GM18868 (cell line): ENCODE results near the gene PTAFR.
A peak's percentile ranks its signal among the peaks of the same experiment; 100 is the strongest.

Experiments
- ATAC-seq: cut with Tn5 transposase; IDR thresholded peaks from one replicate; pipeline ENCODE4 v1.9.1; 2021; ENCODE audit warnings: mild to moderate bottlenecking, moderate library complexity; ENCODE audit not compliant: unreplicated experiment

The PTAFR gene

DNA sequence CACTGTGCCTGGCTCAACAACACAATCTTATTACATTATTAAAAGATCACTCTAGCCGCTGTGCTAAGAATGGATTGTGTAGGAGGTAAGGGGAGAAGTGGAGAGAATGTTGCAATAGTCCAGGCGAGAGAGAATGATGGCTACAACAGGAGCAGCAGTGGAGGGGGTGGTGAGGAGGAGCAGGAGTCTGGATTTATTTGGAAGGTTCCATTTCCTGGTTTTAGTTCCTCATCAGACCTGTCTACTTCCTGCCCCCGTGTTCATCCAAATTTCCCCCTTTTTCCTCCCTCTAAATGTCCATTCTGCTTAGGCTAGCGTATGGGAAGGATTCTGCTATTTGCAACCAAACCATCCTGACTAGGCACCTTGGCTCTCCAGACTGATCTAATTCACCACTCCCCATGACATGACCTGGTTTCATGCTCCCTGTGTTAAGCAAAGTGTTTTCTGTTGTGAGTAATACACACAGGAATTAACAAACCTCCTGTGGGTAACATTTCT is 53.0 kb downstream of the PTAFR start:
- no peak for ATAC-seq

DNA sequence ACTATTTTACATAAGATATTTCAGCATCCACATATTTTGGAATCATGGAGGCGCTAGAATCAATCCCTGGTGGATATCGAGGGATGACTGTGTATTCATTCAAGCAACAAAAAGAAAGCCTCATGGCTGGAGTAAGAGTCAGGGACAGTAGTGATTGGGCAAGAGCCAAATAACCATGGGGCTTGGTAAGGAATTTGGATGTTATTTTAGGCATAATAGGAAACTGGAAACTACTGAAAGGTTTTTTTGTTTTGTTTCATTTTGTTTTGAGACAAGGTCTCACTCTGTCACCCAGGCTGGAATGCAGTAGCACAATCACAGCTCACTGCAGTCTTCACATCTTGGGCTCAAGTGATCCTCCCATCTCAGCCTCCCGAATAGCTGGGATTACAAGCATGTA is 54.3 kb downstream of the PTAFR start:
- ATAC-seq: no peak

DNA sequence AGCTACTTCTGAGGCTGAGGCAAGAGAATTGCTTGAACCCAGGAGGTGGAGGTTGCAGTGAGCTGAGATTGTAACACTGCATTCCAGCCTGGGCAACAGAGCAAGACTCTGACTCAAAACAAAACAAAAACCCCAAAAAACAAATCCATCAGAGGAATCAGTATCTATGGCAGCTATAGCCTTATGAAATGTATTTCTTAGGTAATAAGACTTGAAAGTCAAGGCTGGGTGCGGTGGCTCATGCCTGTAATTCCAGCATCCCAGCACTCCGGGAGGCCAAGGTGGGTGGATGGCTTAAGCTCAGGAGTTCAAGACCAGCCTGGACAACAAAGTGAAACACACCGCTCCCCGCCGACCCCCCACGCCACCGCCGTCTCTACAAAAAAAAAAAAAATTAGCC is 56.9 kb downstream of the PTAFR start:
- no peak for ATAC-seq

DNA sequence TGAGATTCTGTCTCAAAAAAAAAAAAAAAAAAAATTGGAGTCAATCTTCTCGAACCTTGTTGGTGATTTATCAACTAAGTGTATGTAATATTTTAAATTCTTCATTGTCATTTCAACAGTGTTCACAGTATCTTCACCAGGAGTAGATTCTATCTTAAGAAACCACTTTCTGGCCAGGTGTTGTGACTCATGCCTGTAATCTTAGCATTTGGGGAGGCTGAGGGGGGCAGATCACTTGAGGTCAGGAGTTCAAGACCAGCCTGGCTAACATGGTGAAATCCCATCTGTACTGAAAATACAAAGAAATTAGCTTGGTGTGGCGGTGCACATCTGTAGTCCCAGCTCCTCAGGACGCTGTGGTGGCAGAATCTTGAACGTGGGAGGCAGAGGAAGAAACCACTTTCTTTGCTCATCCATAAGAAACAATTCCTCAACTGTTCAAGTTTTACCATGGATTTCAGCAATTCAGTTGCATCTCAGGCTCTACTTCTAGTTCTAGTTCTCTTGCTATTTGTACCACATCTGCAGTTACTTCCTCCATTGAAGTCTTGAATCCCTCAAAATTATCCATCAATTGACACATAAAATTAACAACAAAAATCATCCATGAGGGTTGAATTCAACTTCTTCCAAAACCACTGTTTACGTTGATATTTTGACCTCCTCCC is 57.7 kb downstream of the PTAFR start:
- ATAC-seq: no peak

DNA sequence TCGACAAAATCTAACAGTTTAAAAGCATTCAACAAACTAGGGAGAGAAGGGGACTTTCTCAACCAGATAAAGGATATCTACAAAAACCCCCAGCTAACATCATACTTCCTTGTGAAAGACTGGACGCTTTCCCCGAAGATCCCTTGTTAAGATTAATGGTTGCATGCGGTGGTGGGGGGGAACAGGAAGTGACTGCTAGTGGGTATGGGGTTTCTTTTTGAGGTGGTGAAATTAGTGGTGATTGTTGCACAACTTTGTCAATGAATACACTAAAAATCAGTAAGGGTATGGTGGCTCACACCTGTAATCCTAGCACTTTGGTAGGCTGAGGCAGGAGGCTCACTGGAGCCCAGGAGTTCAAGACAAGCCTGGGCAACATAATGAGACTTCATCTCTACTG is 61.2 kb downstream of the PTAFR start:
- ATAC-seq: peak; percentile 38

DNA sequence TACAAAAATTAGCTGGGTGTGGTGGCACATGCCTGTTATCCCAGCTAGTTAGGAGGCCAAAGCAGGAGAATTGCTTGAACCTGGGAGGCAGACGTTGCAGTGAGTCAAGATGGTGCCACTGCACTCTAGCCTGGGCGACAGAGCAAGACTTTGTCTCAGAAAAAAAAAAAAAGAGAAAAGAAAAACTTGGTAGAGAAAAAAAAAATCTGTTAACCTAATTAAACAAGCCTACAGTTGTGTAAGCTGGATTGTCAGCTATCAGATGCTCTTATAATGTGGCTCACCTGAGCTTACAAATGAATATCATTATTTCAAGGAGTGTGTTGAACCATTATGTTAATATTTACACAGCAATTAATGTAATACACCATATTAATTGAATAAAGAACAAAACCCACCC is 61.6 kb downstream of the PTAFR start:
- no peak for ATAC-seq

DNA sequence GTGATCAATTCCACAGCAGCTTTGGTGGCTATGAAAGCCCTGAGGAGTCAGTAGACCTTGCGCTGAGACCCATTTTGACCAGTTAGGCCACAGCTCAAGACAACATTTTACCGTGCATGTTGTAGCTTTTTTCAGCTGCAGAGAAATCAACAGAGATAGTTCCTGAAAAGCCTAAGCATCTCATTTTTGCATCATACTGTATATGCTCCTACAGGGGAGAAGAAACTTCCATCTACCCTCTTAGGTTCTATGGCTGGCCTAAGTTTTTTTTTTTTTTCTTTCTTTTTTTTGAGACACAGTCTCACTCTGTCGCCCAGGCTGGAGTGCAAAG is 63.3 kb downstream of the PTAFR start:
- no peak for ATAC-seq

DNA sequence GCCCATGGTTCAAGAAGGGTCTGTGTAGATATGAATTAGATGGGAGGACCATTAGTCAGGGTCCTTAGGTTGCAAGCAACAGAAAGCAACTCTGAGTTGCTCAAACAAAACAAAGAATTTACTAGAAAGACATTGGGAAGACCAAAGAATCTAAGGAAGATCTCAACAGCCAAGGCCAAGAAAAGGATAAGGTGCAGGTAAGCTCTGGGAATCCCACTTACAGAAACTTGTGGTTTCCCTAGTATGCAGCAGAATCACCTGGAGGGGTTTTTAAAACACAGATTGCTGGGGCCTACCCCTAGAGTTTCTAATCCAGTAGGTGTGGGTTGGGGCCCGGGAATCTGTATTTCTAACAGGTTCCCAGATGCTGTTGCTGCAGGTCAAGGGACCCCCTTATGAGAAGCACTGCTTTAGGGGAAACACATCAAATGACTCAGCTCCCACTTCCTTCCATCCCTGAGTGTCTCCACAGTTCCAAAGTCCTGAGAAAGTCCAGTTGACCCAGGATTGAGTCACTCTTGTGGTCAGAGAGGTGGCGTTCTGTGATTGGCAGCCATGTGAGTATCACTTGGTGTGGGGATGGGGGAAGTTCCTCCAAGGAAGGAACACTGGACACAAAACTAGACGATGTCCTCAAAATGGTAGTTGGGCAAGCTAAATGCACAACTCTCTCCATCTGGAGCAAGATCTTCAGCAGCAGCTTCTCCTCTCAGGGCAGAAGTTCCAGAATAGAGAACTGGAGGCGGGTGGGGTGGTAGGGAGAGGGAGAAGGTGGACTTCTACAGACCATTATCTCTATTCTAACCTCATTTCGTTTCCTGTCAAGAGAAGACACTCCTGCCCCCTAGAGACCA is 63.9 kb downstream of the PTAFR start:
- no peak for ATAC-seq

DNA sequence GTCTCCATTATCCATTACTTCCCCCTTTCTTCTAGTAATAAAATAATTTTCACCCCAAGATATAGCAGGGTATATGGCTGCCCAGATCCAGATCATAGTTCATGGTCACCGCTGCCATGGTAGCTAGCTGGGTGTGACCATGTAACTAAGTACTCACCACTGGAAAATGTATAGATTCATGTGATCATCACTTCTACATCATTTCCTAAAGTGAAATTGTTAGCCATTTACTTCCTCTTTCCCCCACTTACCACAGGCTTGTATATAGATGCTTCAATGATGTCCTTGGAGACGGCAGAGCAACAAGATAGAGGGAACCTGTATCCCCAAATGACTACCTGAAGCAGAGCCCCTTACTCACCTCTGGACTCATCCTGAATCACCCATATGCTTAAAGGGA is 65.3 kb downstream of the PTAFR start:
- no peak for ATAC-seq

DNA sequence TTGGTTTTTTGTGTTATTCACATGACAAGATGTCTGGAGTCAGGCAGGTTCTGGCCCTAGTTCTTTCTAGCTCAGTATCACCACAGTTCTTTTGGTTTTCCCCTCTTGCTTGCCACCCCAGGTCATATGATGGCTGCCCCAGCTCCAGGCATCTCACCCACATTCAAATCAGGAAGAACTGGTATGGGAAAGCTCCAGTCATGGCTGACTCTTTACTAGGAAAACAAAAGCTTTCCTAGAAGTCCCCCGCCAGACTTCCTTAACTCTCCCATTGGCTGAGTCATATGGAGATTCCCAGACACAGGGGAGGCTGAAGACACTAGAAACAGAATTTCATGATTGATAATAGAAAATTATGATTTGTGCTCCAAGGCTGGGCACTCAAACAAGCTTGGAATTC is 65.9 kb downstream of the PTAFR start:
- no peak for ATAC-seq

DNA sequence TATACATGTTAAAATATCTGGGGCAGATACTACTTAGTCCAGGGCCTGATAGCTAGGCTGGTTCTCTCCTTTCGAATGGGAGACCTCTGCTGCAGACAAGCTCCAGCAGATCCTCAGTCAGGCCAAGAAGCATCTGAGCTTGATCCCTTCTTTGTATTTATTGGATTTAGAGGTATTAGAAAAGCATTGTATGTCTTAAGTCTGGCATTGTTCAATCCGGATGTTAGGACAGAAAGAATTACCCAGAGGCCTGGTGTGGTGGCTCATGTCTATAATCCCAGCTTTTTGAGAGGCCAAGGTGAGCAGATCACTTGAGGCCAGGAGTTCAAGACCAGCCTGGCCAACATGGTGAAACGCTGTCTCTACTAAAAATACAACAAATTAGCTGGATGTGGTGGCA is 66.9 kb downstream of the PTAFR start:
- no peak for ATAC-seq

DNA sequence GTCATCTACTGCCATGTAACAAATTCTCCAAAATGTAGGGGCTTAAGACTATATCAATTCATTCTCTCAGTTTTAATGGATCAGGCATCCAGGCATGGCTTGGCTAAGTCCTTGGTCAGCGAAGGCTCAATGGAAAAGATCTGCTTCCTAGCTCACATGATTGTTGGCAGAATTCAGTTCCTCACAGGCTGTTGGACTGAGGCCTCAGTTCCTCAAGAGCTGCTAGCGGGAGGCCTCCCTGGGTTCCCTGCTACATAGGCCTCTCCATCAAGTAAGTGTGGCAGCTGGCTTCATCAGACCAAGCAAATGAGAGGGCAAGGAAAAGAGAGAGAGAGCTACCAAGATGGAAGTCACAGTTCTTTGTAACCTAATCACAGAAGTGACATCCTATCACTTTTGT is 68.5 kb downstream of the PTAFR start:
- no peak for ATAC-seq

DNA sequence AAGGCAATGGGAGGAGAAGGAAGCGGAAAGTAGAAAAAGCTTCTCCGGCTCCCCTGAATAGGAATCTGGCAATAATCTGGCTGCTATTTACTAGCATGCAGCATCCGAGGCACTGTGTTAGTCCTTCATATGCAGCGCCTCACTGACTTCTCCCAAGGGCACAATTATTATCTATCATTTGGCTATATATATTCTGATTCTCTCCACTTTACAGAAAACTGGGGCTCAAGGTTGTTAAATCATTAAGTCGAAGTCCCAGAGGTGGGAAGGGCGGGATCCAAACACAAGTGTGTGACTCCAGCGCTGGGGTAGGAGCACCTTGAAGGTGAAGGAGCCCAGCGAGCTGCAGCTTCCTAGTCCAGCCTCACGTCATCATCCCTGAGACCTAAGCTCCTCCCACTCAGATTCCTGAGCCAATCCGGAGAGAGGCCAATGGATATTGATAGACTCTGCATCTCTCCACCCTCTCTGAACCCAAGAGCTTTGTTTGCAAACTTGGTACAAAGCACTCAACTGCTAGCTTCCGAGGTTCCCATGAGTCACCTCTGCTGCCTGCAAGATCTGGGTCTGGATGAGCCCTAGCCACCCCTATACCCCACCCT is 71.5 kb downstream of the PTAFR start:
- ATAC-seq: no peak

DNA sequence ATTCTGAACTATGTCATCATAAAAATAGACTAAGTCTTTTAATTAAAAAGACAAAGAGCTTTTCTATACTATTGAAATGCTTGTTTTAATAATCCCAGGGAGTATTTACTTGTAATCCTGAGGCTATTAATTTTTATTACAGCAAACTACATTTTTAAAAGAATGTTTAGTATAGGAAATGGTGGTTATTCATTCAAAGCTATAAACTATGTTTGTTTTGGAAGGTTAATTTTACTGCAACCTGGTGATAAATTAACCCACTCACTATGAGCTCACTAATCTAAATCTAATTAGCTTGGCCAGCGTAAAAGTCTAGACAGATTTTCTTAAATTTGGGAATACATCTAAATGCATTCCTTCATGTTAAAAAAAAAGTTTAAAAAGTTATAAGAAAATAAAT is 74.3 kb downstream of the PTAFR start:
- ATAC-seq: no peak

DNA sequence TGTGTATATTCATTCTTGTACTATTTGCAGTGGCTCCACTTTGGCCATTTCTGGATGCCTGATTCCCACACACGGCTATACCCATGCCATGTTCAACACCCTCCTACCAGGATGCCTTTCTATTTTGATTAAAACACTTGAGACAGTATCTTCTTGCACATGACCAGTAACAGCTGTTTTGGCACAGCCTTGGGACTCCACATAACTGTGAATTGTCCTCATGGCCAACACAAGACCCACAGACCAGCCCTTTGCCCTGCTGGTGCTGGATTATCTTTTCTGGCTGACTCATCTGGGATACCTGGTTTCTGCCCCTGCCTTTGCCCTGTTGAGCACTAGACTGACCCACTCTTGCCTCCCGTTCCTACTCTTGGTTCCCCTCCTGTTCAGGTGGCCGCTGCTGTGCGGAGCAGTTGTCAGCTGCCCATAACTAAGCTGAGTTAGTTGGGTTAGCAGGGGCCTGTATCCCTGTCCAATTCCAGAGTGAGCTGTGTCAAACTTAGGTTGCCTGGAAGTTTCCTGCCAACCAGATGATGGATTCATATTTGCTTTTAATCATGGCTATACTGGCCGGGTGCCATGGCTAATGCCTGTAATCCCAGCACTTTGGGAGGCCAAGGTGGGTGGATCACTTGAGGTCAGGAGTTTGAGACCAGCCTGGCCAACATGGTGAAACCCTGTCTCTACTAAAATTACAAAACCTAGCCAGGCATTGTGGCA is 77.3 kb downstream of the PTAFR start:
- ATAC-seq: no peak
